ENCODE data around the gene GCLC. TPM values are rescaled to one million over a fixed set of nuclear protein-coding genes. Genes with fewer than 3 reads are reported as not detected.

The GCLC gene
- polyA plus RNA-seq, 1 donor from 2014 or later: 10.4 TPM

GRCh38 chr6:53510746-53511145, 34.2 kb downstream of the GCLC start (continued):
- TF ChIP-seq CTCF (IDR thresholded peaks at IDR 0.05; ENCODE audit: poor library complexity, severe bottlenecking): no peak
- no peak for TF ChIP-seq MXI1 (conservative IDR thresholded peaks at IDR 0.05; ENCODE audit: poor library complexity, severe bottlenecking)

- no peaks in the 10 kb centered on the region for H3K27me3 ChIP-seq (ENCODE audit: insufficient read depth, low read depth, low read length)
- H3F3A ChIP-seq (ENCODE audit: insufficient read depth, low read length, poor library complexity, severe bottlenecking): no peaks in the 10 kb centered on the region
- H2AFZ ChIP-seq (ENCODE audit: low read depth, low read length): no peak overlapping the region
- no peak for TF ChIP-seq CTCF (IDR thresholded peaks at IDR 0.05; ENCODE audit: poor library complexity, severe bottlenecking)
- TF ChIP-seq POLR2AphosphoS5 (IDR thresholded peaks at IDR 0.05): no peak
- TF ChIP-seq RAD21 (conservative IDR thresholded peaks at IDR 0.05): no peak
- no peak for TF ChIP-seq REST (IDR thresholded peaks at IDR 0.05; ENCODE audit: borderline replicate concordance)
- TF ChIP-seq EZH2 (IDR thresholded peaks at IDR 0.05; ENCODE audit: borderline replicate concordance, insufficient read depth, low read length, poor library complexity, severe bottlenecking): no peak
- TF ChIP-seq MXI1 (conservative IDR thresholded peaks at IDR 0.05; ENCODE audit: poor library complexity, severe bottlenecking): no peak
- TF ChIP-seq TAF1 (IDR thresholded peaks at IDR 0.05; ENCODE audit: low read depth): no peak
- TF ChIP-seq EP300 (conservative IDR thresholded peaks at IDR 0.05; ENCODE audit: poor library complexity, severe bottlenecking): no peak
- TF ChIP-seq SMC3 (conservative IDR thresholded peaks at IDR 0.05; ENCODE audit: poor library complexity): no peak
- H4K20me1 ChIP-seq (ENCODE audit: insufficient read depth): no peaks in the 10 kb centered on the region
- no peak overlapping the region for H3K4me2 ChIP-seq (ENCODE audit: low read length)
- H3K9me2 ChIP-seq (ENCODE audit: insufficient read depth, low read length): no peaks in the 10 kb centered on the region
- H3K36me3 ChIP-seq (ENCODE audit: insufficient read depth, low read length): no peaks in the 10 kb centered on the region
- no peaks in the 10 kb centered on the region for H3K9me3 ChIP-seq (ENCODE audit: low read length)
- H3K79me2 ChIP-seq (replicated peaks; ENCODE audit: insufficient read depth, low read length): no peaks in the 10 kb centered on the region
- H3K27ac ChIP-seq (ENCODE audit: low read length): no peak overlapping the region
- no peak overlapping the region for H3K9ac ChIP-seq (ENCODE audit: low read length)
- H3K4me3 ChIP-seq (ENCODE audit: low read length): no peak overlapping the region
Observed at GRCh38 chr6:53506872-53507271, 38.0 kb downstream of the GCLC start.

- Histone ChIP-seq H3K9me3 (ENCODE audit: low read length) (no peaks in the 10 kb centered on the region), H3K4me3 (ENCODE audit: low read length) (no peak overlapping the region), H3K9ac (ENCODE audit: low read length) (no peak overlapping the region), H3K36me3 (ENCODE audit: insufficient read depth, low read length) (no peaks in the 10 kb centered on the region), H4K20me1 (ENCODE audit: insufficient read depth) (no peaks in the 10 kb centered on the region), H3F3A (ENCODE audit: insufficient read depth, low read length, poor library complexity, severe bottlenecking) (no peaks in the 10 kb centered on the region), H3K9me2 (ENCODE audit: insufficient read depth, low read length) (no peaks in the 10 kb centered on the region), H2AFZ (ENCODE audit: low read depth, low read length) (no peak overlapping the region), H3K27me3 (ENCODE audit: insufficient read depth, low read depth, low read length) (no peaks in the 10 kb centered on the region), H3K27ac (ENCODE audit: low read length) (no peak overlapping the region), H3K4me2 (ENCODE audit: low read length) (no peak overlapping the region), H3K79me2 (replicated peaks; ENCODE audit: insufficient read depth, low read length) (no peaks in the 10 kb centered on the region)
- TF ChIP-seq POLR2AphosphoS5 (IDR thresholded peaks at IDR 0.05): no peak
- no peak for TF ChIP-seq TAF1 (IDR thresholded peaks at IDR 0.05; ENCODE audit: low read depth)
- TF ChIP-seq CTCF (IDR thresholded peaks at IDR 0.05; ENCODE audit: poor library complexity, severe bottlenecking): no peak
- no peak for TF ChIP-seq REST (IDR thresholded peaks at IDR 0.05; ENCODE audit: borderline replicate concordance)
- no peak for TF ChIP-seq EP300 (conservative IDR thresholded peaks at IDR 0.05; ENCODE audit: poor library complexity, severe bottlenecking)
- no peak for TF ChIP-seq MXI1 (conservative IDR thresholded peaks at IDR 0.05; ENCODE audit: poor library complexity, severe bottlenecking)
- TF ChIP-seq SMC3 (conservative IDR thresholded peaks at IDR 0.05; ENCODE audit: poor library complexity): no peak
- TF ChIP-seq RAD21 (conservative IDR thresholded peaks at IDR 0.05): no peak
Observed at GRCh38 chr6:53504512-53504911, 40.4 kb downstream of the GCLC start.

Measured in neural cell (in vitro differentiated cells).